GM12878 (cell line): Measurements from ENCODE around the gene RASGEF1B. TPM values are rescaled to one million over a fixed set of nuclear protein-coding genes. Genes with fewer than 3 reads are reported as not detected.
A peak's percentile ranks its signal among the peaks of the same experiment; 100 is the strongest.

Experiments
- ATAC-seq: fragments of 200-7000 bp; cut with Tn5 transposase; 3 replicates; pipeline ENCODE4 v1.9.1; 2020; ENCODE audit warnings: mild to moderate bottlenecking, moderate library complexity
- BruUV-seq: library from RNA; stranded (reverse); fragments of 400-500 nt; replicated peaks from 2 replicates; lab custom pipeline; 2021; lab: Mats Ljungman, UMichigan
- CTCF ChIA-PET: fragments of 300-600 bp; sonication (Branson Sonifier 250); formaldehyde crosslinking; extraction: SDS; loops from one replicate; lab custom pipeline; 2021; ENCODE audit warnings: inconsistent platforms; lab: Yijun Ruan, JAX
- POLR2A ChIA-PET: fragments of 350-600 bp; formaldehyde crosslinking; extraction: SDS; loops from one replicate; lab custom pipeline; 2021; ENCODE audit warnings: inconsistent platforms; lab: Charles Lee
- RAD21 ChIA-PET: fragments of 300-600 bp; sonication (Branson Sonifier 250); formaldehyde crosslinking; loops from one replicate; lab custom pipeline; 2023; ENCODE audit warnings: antibody characterized with exemption; ENCODE audit not compliant: unreplicated experiment; lab: Charles Lee
- SMC1A ChIA-PET: fragments of 300-600 bp; sonication (Branson Sonifier 250); formaldehyde crosslinking; loops from one replicate; lab custom pipeline; 2023; ENCODE audit not compliant: unreplicated experiment, uncharacterized antibody; lab: Charles Lee
- DNase-seq: peaks from one replicate; pipeline ENCODE4 v3.0.0-alpha.2; 2011; ENCODE audit warnings: low read depth, low spot score
- FAIRE-seq: peaks from 3 replicates; lab custom pipeline; 2011; peaks lifted over from hg19 to GRCh38; lab: Jason Lieb, UNC
- H2AFZ ChIP-seq: 2 replicates; pipeline ENCODE4 v1.6.0; 2011; ENCODE audit warnings: low read depth, low read length, control low read depth; ENCODE audit not compliant: control insufficient read depth
- H3K27ac ChIP-seq: 2 replicates; pipeline ENCODE4 v1.5.1; 2011; ENCODE audit warnings: control low read depth; ENCODE audit not compliant: control insufficient read depth, insufficient read depth
- H3K27me3 ChIP-seq, 2 experiments: replicated peaks in 1 of 2; 2 replicates each; pipeline versions ENCODE4 v1.6.0 to v1.6.1; 2011; ENCODE audit warnings: low read length in 1 of 2; ENCODE audit not compliant: control insufficient read depth in 2 of 2, insufficient read depth in 2 of 2
- H3K36me3 ChIP-seq, 2 experiments: 2 replicates each; pipeline ENCODE4 v1.5.1; 2011; ENCODE audit warnings: low read length in 1 of 2; ENCODE audit not compliant: control insufficient read depth in 2 of 2, insufficient read depth in 2 of 2
- H3K4me1 ChIP-seq: 2 replicates; pipeline ENCODE4 v1.6.1; 2011; ENCODE audit warnings: mild to moderate bottlenecking, low read length, moderate library complexity, mixed read lengths; ENCODE audit not compliant: control insufficient read depth, insufficient read depth
- H3K4me2 ChIP-seq: 2 replicates; pipeline ENCODE4 v1.6.0; 2011; ENCODE audit warnings: control low read depth; ENCODE audit not compliant: control insufficient read depth, insufficient read depth
- H3K4me3 ChIP-seq: fragments of 200-600 bp; sonication (generic); 2 replicates; pipeline ENCODE4 v1.5.1; 2016
- H3K79me2 ChIP-seq: 2 replicates; pipeline ENCODE4 v1.6.0; 2011; ENCODE audit warnings: low read length; ENCODE audit not compliant: control insufficient read depth, insufficient read depth
- H3K9ac ChIP-seq: 2 replicates; pipeline ENCODE4 v1.8.0; 2011; ENCODE audit warnings: low read length, control low read depth, mixed read lengths; ENCODE audit not compliant: control insufficient read depth, insufficient read depth
- H3K9me3 ChIP-seq: replicated peaks from 3 replicates; pipeline ENCODE4 v1.5.1; 2011; ENCODE audit warnings: mild to moderate bottlenecking, low read length; ENCODE audit not compliant: control insufficient read depth, insufficient read depth
- H4K20me1 ChIP-seq: 2 replicates; pipeline ENCODE4 v1.6.0; 2011; ENCODE audit not compliant: control insufficient read depth, insufficient read depth
- ATF7 ChIP-seq: fragments of 450-650 bp; IDR thresholded peaks from 2 replicates; pipeline ENCODE4 v1.6.1; 2016; ENCODE audit warnings: low read depth, mild to moderate bottlenecking
- BACH1 ChIP-seq: fragments of 450-650 bp; IDR thresholded peaks from 2 replicates; pipeline ENCODE4 v1.6.1; 2017; ENCODE audit warnings: mild to moderate bottlenecking, borderline replicate concordance
- BCL11A ChIP-seq: IDR thresholded peaks from 2 replicates; pipeline ENCODE4 v1.6.1; 2011; ENCODE audit warnings: low read depth, low read length
- BHLHE40 ChIP-seq, 2 experiments: fragments of 450-650 bp in 1 of 2; IDR thresholded peaks; 2 replicates each; pipeline ENCODE4 v1.6.1; 2011 to 2017; ENCODE audit warnings: low read depth in 2 of 2, borderline replicate concordance in 1 of 2, improper control_type of control experiment in 1 of 2, low read length in 1 of 2, mild to moderate bottlenecking in 1 of 2
- E2F8 ChIP-seq: fragments of 450-650 bp; IDR thresholded peaks from 2 replicates; pipeline ENCODE4 v1.6.1; 2018; ENCODE audit warnings: mild to moderate bottlenecking, low read depth, moderate library complexity; ENCODE audit not compliant: partially characterized antibody
- ESRRA ChIP-seq: IDR thresholded peaks from 2 replicates; pipeline ENCODE4 v1.6.1; 2012; ENCODE audit warnings: mild to moderate bottlenecking, low read length, improper control_type of control experiment
- FOXK2 ChIP-seq: fragments of 450-650 bp; IDR thresholded peaks from 2 replicates; pipeline ENCODE4 v1.6.1; 2017; ENCODE audit warnings: mild to moderate bottlenecking, moderate library complexity
- JUNB ChIP-seq: IDR thresholded peaks from 2 replicates; pipeline ENCODE4 v1.6.1; 2016; ENCODE audit warnings: antibody characterized with exemption, mild to moderate bottlenecking
- MTA2 ChIP-seq: fragments of 450-650 bp; IDR thresholded peaks from 2 replicates; pipeline ENCODE4 v1.6.1; 2016; ENCODE audit warnings: low read depth, mild to moderate bottlenecking, moderate library complexity
- POLR2AphosphoS5 ChIP-seq: IDR thresholded peaks from 2 replicates; pipeline ENCODE4 v1.6.1; 2011; ENCODE audit warnings: mild to moderate bottlenecking, low read length, inconsistent platforms
- SKIL ChIP-seq: fragments of 450-650 bp; IDR thresholded peaks from 2 replicates; pipeline ENCODE4 v1.6.1; 2017; ENCODE audit warnings: mild to moderate bottlenecking, low read depth, inconsistent platforms; ENCODE audit not compliant: poor library complexity, severe bottlenecking
- SPI1 ChIP-seq: IDR thresholded peaks from 2 replicates; pipeline ENCODE4 v1.6.1; 2011; ENCODE audit warnings: low read depth, mild to moderate bottlenecking, low read length, moderate library complexity, borderline replicate concordance; ENCODE audit not compliant: insufficient read depth
- WGBS: methylation state at CpG from one replicate; pipeline ENCODE4 v1.1.6; 2016; ENCODE audit warnings: low lambda C conversion rate; ENCODE audit not compliant: insufficient replicate concordance, insufficient coverage; ENCODE audit errors: missing lambda C conversion rate; 5-methylcytosine and 5-hydroxymethylcytosine counted together
- in situ Hi-C: fragments of 300-500 bp; cut with MboI; formaldehyde crosslinking; loops from 9 replicates; pipeline ENCODE4 v1.14.3; 2018; ENCODE audit warnings: mixed read lengths
- intact Hi-C: fragments of 100-400 bp; cut with micrococcal nuclease; formaldehyde crosslinking; loops from one replicate; pipeline ENCODE4 v1.14.2; 2022; ENCODE audit not compliant: unreplicated experiment
- polyA plus RNA-seq, 11 experiments: library from polyadenylated mRNA; depleted of rRNA in 4 of 11; unstranded in 6 of 11; stranded (reverse) in 5 of 11; fragments of >200 nt; fragmentation: Nextera tagmentation in 4 of 11; fragmentation: Illumina TruSeq in 1 of 11; extraction: Ambion mirVana in 4 of 11; extraction: Trizol in 1 of 11; gene quantifications; 1 replicate in 1 of 11; 2 replicates in 10 of 11; pipeline versions ENCODE4 v1.2.1 to v1.2.3, GENCODE V29; 2011 to 2016; ENCODE audit warnings: inconsistent platforms in 2 of 11, missing spikeins in 2 of 11, low read depth in 1 of 11
- total RNA-seq, 4 experiments: library from RNA; depleted of rRNA in 3 of 4; stranded (reverse); fragments of >200 nt in 3 of 4; fragmentation: Illumina TruSeq in 1 of 4; extraction: Trizol in 1 of 4; gene quantifications; 2 replicates each; pipeline versions ENCODE4 v1.2.1 to v1.2.3, GENCODE V29; 2013 to 2021

The RASGEF1B gene
- total and polyA plus RNA-seq, 10 of the 15 experiments (the other 5 are each of a cell fraction or from before 2014, with no cell fraction given), result 0.03 to 0.24 (median 0.10) TPM; not detected in 2

- CTCF ChIA-PET, result interaction anchor here (0.9 kb wide), 1 partner anchor 12 kb away, joined by 3 read pairs; no protein-coding TSS in a partner anchor
- Histone ChIP-seq H3K4me1 (peaks cover 7% of the 10 kb centered on the region), H3K36me3 (no peaks in the 10 kb centered on the region), H3K4me2 (no peak overlapping the region), H3K9me3 (no peaks in the 10 kb centered on the region), H3K27me3 (no peaks in the 10 kb centered on the region), H3K27ac (no peak overlapping the region), H3K4me3 (no peak overlapping the region), H4K20me1 (no peaks in the 10 kb centered on the region), H3K79me2 (no peaks in the 10 kb centered on the region), H2AFZ (peak overlapping the region; percentile 3; the same call in 1 of the 2 replicates), H3K9ac (no peak overlapping the region)
- in situ Hi-C loops (no loop called here), intact Hi-C loops (no loop called here)
- FAIRE-seq (peak; percentile 61), DNase-seq (peak; percentile 26), ATAC-seq (peak; percentile 99)
- WGBS, result 25% methylated on average over 6 of the region's 6 CpGs
- SMC1A ChIA-PET, result interaction anchor here (1.2 kb wide), 1 partner anchor 13 kb away, joined by 3 read pairs; no protein-coding TSS in a partner anchor
- POLR2A ChIA-PET, result no interaction called here
- no TSS peak for BruUV-seq
- TF ChIP-seq SKIL (peak; percentile 25), BCL11A (peak; percentile 34; the same call in 1 of the 2 replicates), MTA2 (0 out of 2 replicates have a peak, but pooled peaks have one; percentile 22), POLR2AphosphoS5 (no peak), E2F8 (no peak), ATF7 (0 out of 2 replicates have a peak, but pooled peaks have one; percentile 23), BHLHE40 (IDR thresholded peaks at IDR 0.05; ENCODE audit: borderline replicate concordance in 1 of 2, low read depth in 2 of 2, low read length in 1 of 2) (peak in 1 of 2 experiments; percentile 25; a peak in 1 of 4 replicates), FOXK2 (peak; percentile 38; the same call in 1 of the 2 replicates), ESRRA (no peak), SPI1 (peak; percentile 87), BACH1 (peak; percentile 37; the same call in 1 of the 2 replicates), JUNB (peak; percentile 36)
- RAD21 ChIA-PET, result no interaction called here
Measured at GRCh38 chr4:81421346-81422218, 50.1 kb downstream of the RASGEF1B start.
